HG03342 (cell line): ENCODE measurements around the gene ITGAL.

Experiments
- ATAC-seq: cut with Tn5 transposase; IDR thresholded peaks from one replicate; pipeline ENCODE4 v1.9.1; 2021; ENCODE audit warnings: mild to moderate bottlenecking, moderate library complexity; ENCODE audit not compliant: unreplicated experiment

ITGAL gene

GRCh38 chr16:30541502-30542329 is 69.2 kb downstream of the ITGAL start:
- ATAC-seq = no peak

GRCh38 chr16:30543067-30543466 is 70.5 kb downstream of the ITGAL start:
- no peak for ATAC-seq

GRCh38 chr16:30546115-30546514 is 73.6 kb downstream of the ITGAL start:
- no peak for ATAC-seq

- ATAC-seq = no peak
Observed at GRCh38 chr16:30548416-30549253, 76.1 kb downstream of the ITGAL start.

- no peak for ATAC-seq
Observed at GRCh38 chr16:30551781-30552180, 79.2 kb downstream of the ITGAL start.

GRCh38 chr16:30552956-30553355 is 80.4 kb downstream of the ITGAL start:
- no peak for ATAC-seq

GRCh38 chr16:30553393-30553899 is 80.9 kb downstream of the ITGAL start:
- no peak for ATAC-seq

GRCh38 chr16:30554557-30555314 is 82.2 kb downstream of the ITGAL start:
- no peak for ATAC-seq

- ATAC-seq = no peak
Observed at GRCh38 chr16:30555315-30556124, 83.0 kb downstream of the ITGAL start.

- ATAC-seq = no peak
Observed at GRCh38 chr16:30556125-30556473, 83.6 kb downstream of the ITGAL start.

- peak; percentile 7 for ATAC-seq
Observed at GRCh38 chr16:30557707-30557956, 85.1 kb downstream of the ITGAL start.

- peak; percentile 86 for ATAC-seq
Observed at GRCh38 chr16:30557957-30558788, 85.6 kb downstream of the ITGAL start, which contains the start of gene ZNF764. Gene ZNF764 (minus strand): TSS chr16:30558374. CDS start chr16:30558182, 192 bp downstream.

- ATAC-seq = no peak
Observed at GRCh38 chr16:30558789-30559377, 86.3 kb downstream of the ITGAL start.

- ATAC-seq = no peak
Observed at GRCh38 chr16:30559690-30560089, 87.1 kb downstream of the ITGAL start.

GRCh38 chr16:30561089-30561816 is 88.7 kb downstream of the ITGAL start:
- no peak for ATAC-seq

- no peak for ATAC-seq
Observed at GRCh38 chr16:30562021-30562420, 89.5 kb downstream of the ITGAL start.

GRCh38 chr16:30565526-30565925 is 93.0 kb downstream of the ITGAL start:
- ATAC-seq = no peak

GRCh38 chr16:30565984-30566383 is 93.4 kb downstream of the ITGAL start:
- ATAC-seq = no peak

GRCh38 chr16:30566531-30566930 is 94.0 kb downstream of the ITGAL start:
- no peak for ATAC-seq
